ENCODE measurements around the gene TSC22D2. TPM values are rescaled to one million over a fixed set of nuclear protein-coding genes. Genes with fewer than 3 reads are reported as not detected.

Gene TSC22D2
- total and polyA plus RNA-seq, 2 donors (not counting 3 experiments of a cell fraction or from before 2014, with no cell fraction given), result 7.6 to 43.9 TPM

- no peaks in the 10 kb centered on the region for H3K9me3 ChIP-seq (replicated peaks; ENCODE audit: control insufficient read depth, insufficient read depth, low read length)
- no TSS peak for BruUV-seq (replicated peaks)
- no peak for DNase-seq (ENCODE audit: low read depth, low spot score)
- H2AFZ ChIP-seq (ENCODE audit: low read depth, low read length), result no peak overlapping the region
- no peak for TF ChIP-seq JUN (IDR thresholded peaks at IDR 0.05; ENCODE audit: borderline replicate concordance, insufficient read depth, insufficient read length, low read depth)
- TF ChIP-seq POLR2AphosphoS5 (IDR thresholded peaks at IDR 0.05; ENCODE audit: insufficient read depth, low read depth, low read length), result no peak
- no peak for TF ChIP-seq GATA2 (IDR thresholded peaks at IDR 0.05; ENCODE audit: insufficient read depth, insufficient read length, low read depth, low read length)
- no peak for TF ChIP-seq MYC (IDR thresholded peaks at IDR 0.05; ENCODE audit: low read depth, low read length)
- TF ChIP-seq FOS (IDR thresholded peaks at IDR 0.05; ENCODE audit: borderline replicate concordance, insufficient read depth, low read length), result no peak
- TF ChIP-seq POLR2A (IDR thresholded peaks at IDR 0.05; ENCODE audit: low read depth, low read length), result no peak
- no peak for TF ChIP-seq EZH2 (IDR thresholded peaks at IDR 0.05; ENCODE audit: borderline replicate concordance, low read depth, low read length, severe bottlenecking)
- TF ChIP-seq, protein P1, sequence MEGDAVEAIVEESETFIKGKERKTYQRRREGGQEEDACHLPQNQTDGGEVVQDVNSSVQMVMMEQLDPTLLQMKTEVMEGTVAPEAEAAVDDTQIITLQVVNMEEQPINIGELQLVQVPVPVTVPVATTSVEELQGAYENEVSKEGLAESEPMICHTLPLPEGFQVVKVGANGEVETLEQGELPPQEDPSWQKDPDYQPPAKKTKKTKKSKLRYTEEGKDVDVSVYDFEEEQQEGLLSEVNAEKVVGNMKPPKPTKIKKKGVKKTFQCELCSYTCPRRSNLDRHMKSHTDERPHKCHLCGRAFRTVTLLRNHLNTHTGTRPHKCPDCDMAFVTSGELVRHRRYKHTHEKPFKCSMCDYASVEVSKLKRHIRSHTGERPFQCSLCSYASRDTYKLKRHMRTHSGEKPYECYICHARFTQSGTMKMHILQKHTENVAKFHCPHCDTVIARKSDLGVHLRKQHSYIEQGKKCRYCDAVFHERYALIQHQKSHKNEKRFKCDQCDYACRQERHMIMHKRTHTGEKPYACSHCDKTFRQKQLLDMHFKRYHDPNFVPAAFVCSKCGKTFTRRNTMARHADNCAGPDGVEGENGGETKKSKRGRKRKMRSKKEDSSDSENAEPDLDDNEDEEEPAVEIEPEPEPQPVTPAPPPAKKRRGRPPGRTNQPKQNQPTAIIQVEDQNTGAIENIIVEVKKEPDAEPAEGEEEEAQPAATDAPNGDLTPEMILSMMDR (IDR thresholded peaks at IDR 0.05; ENCODE audit: extremely low read depth in 1 of 2, insufficient read depth in 1 of 2, low read depth in 1 of 2, low read length in 2 of 2), result no peak
- no peak for TF ChIP-seq MAX (IDR thresholded peaks at IDR 0.05; ENCODE audit: insufficient read depth, insufficient read length)
- no peaks in the 10 kb centered on the region for H3K27me3 ChIP-seq (ENCODE audit: control insufficient read depth in 2 of 2, insufficient read depth in 2 of 2, low read length in 2 of 2)
- FAIRE-seq, result no peak
- H3K9me1 ChIP-seq (replicated peaks; ENCODE audit: control insufficient read depth, extremely low read depth, insufficient read depth, low read length), result no peaks in the 10 kb centered on the region
- no peak overlapping the region for H3K9ac ChIP-seq (replicated peaks; ENCODE audit: extremely low read depth, insufficient read depth, low read length)
- no peak overlapping the region for H3K4me2 ChIP-seq (ENCODE audit: insufficient read depth, low read length)
- no peak overlapping the region for H3K4me3 ChIP-seq (replicated peaks in 1 of 3; ENCODE audit: insufficient read depth in 1 of 3, low read depth in 1 of 3, low read length in 3 of 3)
- no peaks in the 10 kb centered on the region for H3K79me2 ChIP-seq (ENCODE audit: control insufficient read depth, insufficient read depth, low read length)
- no peak overlapping the region for H3K27ac ChIP-seq (ENCODE audit: insufficient read depth, low read depth, low read length)
- POLR2A ChIA-PET, result no interaction called here
- H3K4me1 ChIP-seq (ENCODE audit: control insufficient read depth, extremely low read depth, insufficient read depth, low read length), result no peaks in the 10 kb centered on the region
- intact Hi-C loops (cut with micrococcal nuclease) (loop anchor here (10.0 kb wide), 1 partner anchor 556 kb away; no protein-coding TSS in a partner anchor), dilution Hi-C loops (cut with MboI; ENCODE audit: extremely low pct_ligation_motif_present, low sequenced_read_pairs) (no loop called here)
- H4K20me1 ChIP-seq (replicated peaks; ENCODE audit: control insufficient read depth, extremely low read depth, insufficient read depth, low read length), result no peaks in the 10 kb centered on the region
- no peaks in the 10 kb centered on the region for H3K36me3 ChIP-seq (ENCODE audit: control insufficient read depth in 2 of 2, extremely low read depth in 1 of 2, insufficient read depth in 2 of 2, low read length in 2 of 2)
- CTCF ChIA-PET, result interaction anchor here (1.2 to 1.3 kb wide), 2 partner anchors 48 to 81 kb away, joined by 3 read pairs; no protein-coding TSS in a partner anchor
Measured at GRCh38 chr3:150490277-150490986, 82.3 kb downstream of the TSC22D2 start.

Measured in endothelial cell of umbilical vein (primary cell).